GM12891 (cell line): ENCODE measurements around the gene DMD.

Source experiments
- POLR2A ChIP-seq: IDR thresholded peaks from 2 replicates; pipeline ENCODE4 v1.6.1; 2011; ENCODE audit warnings: low read depth, low read length, control low read depth
- TAF1 ChIP-seq: IDR thresholded peaks from 2 replicates; pipeline ENCODE4 v1.6.1; 2011; ENCODE audit warnings: low read depth, low read length, control low read depth

GRCh38 chrX:31807165-31807564 is 1404.2 kb downstream of the DMD start:
- TF ChIP-seq POLR2A, result no peak
- TF ChIP-seq TAF1, result no peak
